Cardiac septum (tissue), 1 donor: Measurements from ENCODE around the gene ALDH1L1. TPM values are rescaled to one million over a fixed set of nuclear protein-coding genes. Genes with fewer than 3 reads are reported as not detected.

ENCODE experiments used
- DNase-seq: peaks from one replicate; pipeline ENCODE4 v3.0.0-alpha.2; 2020; ENCODE audit warnings: low spot score
- intact Hi-C: fragments of 100-400 bp; cut with DNase I; formaldehyde crosslinking; loops from one replicate; pipeline ENCODE4 v1.14.0; 2022
- total RNA-seq: library from RNA; stranded (reverse); fragmentation: NEBNext Ultra II Directional; extraction: Animal tissue kit (Norgen Biotek cat#: 25700); gene quantifications from one replicate; pipeline ENCODE4 v1.2.1, GENCODE V29; 2021
- donor health status: DM: no; HTN: no; CAD: no.

The ALDH1L1 gene
- total RNA-seq, 1 donor from 2014 or later: 26.8 TPM

GRCh38 chr3:126197854-126198584 lies 17.6 kb upstream of the ALDH1L1 start:
- intact Hi-C loops: loop anchor here (2.0 kb wide), 1 partner anchor 63 kb away; no protein-coding TSS in a partner anchor
- DNase-seq: no peak

- no peak for DNase-seq
- intact Hi-C loops: no loop called here
Measured at GRCh38 chr3:126197343-126197742, 17.0 kb upstream of the ALDH1L1 start.

DNA sequence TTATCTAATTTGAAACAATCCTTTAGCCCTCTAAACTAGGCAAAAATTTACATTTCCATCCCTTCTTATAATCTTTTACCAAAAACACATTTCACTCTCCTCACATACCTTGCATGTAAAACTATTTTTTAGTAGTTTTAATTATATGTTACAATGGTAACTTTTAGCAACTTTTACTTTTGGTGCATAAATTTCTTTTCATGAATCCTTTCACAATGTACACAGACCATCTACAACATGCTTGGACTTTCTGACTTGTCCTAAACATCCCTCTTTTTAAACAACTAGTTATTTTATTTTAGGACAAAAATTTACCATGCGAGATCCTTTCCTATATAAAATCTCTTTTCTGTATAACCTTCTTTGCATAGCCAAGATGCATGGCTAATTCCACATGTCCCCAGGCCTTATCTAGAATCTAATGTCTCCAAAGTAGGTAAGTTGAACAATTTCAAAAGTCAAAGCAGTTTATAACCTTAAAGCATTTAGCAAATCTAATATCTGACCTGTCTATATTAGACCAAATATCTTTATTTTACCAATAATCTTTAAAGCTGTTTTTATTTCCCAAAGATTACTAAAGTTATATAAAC lies 14.4 kb upstream of the ALDH1L1 start:
- intact Hi-C loops: no loop called here
- no peak for DNase-seq

GRCh38 chr3:126191246-126191645 lies 10.9 kb upstream of the ALDH1L1 start:
- intact Hi-C loops: no loop called here
- DNase-seq: no peak

GRCh38 chr3:126187920-126188319 lies 7.5 kb upstream of the ALDH1L1 start:
- DNase-seq: no peak
- intact Hi-C loops: no loop called here

- no peak for DNase-seq
- intact Hi-C loops: no loop called here
Measured at GRCh38 chr3:126186749-126187148, 6.4 kb upstream of the ALDH1L1 start.

DNA sequence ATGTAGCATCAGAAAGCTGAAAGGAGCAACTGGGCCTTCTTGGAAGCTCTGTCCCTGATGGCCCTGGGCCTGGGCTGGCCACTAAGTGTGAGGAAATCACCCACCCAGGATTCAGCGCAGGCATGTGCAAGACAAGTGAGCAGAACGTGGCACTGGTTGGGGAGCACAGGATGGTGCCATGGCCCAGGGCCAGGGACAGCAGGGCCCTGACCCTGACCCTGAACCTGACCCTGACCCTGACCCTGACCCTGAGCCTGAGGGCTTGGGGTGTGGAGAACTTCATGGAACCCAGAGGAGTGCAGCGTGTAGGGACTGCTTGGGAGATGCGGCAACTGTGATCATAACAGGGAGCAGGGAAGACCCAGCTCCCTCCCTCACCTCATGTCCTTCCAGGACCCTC lies 5.9 kb upstream of the ALDH1L1 start:
- no peak for DNase-seq
- intact Hi-C loops: no loop called here

DNA sequence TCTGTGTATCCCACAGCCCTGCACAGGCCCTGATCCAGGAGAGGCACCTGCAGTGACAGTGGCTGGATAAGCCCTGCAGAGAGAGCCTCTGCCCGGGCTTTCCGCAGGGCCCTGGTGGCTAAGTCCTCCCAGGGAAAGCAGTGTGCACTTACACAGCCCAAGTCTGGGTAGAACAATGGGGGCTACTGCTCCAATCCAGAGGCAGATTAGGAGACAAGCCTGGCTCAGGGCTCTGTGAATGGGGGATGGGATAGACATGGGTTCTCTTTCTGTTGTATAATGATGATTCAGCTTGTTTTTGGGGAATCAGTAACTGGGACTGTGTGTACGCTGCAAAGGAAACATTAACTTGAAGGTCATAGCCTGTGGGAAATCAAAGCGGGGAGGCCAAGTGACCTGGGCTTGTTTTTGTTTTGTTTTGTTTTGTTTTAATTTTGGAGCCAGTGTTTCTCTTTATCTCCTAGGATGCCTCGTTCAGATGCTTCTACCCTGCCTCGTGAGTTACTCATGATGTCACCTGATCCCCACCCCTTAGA lies 4.1 kb upstream of the ALDH1L1 start:
- no peak for DNase-seq
- intact Hi-C loops: no loop called here

DNA sequence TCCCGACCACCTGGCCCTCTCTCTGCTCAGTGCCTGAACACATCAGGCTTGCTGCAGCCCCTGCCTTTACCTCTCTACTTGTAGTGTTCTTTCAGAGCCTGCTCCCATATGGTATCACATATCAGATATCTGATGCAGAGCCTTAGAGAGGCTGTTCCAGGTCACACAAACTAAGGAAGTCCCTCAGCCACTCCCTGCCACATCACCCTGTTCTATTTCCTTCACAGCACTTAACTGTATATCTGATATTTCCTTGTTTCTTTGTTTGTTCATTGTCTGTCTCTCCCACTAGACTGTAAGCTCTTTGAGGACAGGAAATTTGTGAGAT lies 976 bp upstream of the ALDH1L1 start:
- intact Hi-C loops: no loop called here
- no peak for DNase-seq

GRCh38 chr3:126179825-126180476 lies 435 bp downstream of the ALDH1L1 start:
- intact Hi-C loops: no loop called here
- DNase-seq: no peak

DNA sequence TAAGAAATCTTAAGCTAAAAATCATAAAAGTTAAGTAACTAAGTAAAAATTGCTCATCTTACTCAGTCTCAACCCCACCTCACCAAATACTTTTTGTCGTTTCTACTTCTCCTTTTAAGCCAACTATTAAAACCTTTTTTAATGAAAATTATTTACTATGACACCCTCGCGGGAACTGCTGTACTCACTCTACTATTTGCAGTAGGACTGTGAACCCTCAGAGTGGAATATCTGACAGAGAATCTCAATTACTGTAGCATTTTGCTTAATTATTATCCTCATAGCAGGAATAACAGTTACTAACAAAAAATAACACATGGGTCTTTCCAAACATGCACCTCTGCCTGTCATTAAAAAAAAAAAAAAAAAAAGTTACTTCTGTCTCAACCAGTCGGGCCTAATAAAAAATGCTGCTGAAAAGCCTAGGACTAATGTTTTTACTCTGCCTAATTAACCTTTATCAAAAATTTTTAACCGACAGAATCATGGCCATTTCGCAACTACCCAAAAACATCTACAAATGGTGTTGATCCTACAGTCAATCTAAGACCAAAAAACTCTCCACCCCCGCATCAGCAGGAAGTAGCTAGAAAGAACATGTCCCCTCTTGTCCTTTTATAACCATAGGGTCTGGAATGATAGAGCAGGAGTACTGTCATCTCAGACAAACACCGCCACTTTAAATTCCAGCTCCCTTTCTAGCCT lies 10.2 kb downstream of the ALDH1L1 start:
- intact Hi-C loops: no loop called here
- no peak for DNase-seq

DNA sequence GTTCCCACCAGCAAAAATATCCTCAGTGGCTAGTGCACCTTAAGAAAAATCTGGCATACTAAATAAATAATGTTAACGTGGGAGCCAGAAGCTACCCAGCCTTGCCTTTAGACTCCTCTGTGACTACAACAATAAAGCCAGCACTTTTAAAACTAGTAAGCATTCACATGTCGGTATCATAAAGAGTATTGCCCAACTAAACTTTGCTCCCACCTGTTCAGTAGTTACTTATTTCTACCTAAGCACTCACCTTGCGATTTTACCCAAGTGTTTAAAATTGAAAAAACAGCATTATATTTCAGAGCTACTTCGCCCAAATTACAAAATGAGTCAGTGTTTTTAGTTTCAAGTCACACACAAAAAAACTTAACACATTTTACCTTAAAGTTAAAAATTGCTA lies 12.8 kb downstream of the ALDH1L1 start:
- intact Hi-C loops: no loop called here
- no peak for DNase-seq

GRCh38 chr3:126166009-126166408 lies 14.4 kb downstream of the ALDH1L1 start:
- intact Hi-C loops: no loop called here
- no peak for DNase-seq

DNA sequence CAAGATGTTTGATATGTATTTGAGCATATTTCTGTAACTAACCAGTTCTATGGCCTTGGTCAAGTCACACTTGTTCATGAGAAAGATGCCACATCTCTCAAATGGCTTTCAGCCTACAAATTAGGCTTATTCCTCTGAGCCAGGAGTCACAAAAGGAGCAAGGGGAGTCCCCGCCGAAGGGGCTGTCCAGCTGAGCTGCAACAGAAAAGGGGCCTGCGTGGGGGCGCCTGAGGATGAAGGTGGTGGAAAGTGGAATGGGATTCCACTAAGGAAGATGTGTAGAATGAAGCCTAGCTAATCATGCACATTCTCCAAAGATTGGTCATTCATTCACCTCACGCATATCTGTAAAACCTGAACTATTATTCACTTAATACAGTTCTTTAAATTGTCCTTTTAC lies 19.1 kb downstream of the ALDH1L1 start:
- intact Hi-C loops: no loop called here
- no peak for DNase-seq

GRCh38 chr3:126160243-126161210 lies 19.9 kb downstream of the ALDH1L1 start:
- DNase-seq: no peak
- intact Hi-C loops: no loop called here

GRCh38 chr3:126159476-126159875 lies 20.9 kb downstream of the ALDH1L1 start:
- intact Hi-C loops: no loop called here
- peak; percentile 67 for DNase-seq

DNA sequence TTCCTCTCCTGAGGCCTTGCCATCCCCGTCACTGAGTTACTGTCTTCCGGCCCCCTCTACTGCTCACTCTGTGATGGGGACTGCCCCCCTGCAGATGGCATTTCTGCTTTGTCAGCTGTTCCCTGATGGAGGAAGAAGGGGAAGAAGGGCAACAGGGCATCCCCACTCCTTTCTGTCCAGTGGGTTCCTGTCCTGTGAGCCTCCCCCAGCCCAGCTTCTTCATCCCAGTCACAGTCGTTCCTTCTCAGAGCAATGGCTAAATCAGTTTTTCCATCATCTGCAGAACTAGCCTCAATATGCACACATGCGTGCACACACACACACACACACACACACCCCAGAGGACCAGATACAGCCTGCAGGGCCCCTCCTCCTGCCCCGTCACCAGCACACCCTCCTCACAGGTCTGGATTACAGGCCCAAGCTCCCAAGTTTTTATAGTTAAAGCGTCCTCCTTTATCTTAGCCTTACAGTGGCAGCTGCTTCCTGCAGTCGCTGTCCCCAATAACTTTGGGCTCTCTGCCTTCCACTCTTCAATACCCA lies 21.4 kb downstream of the ALDH1L1 start:
- DNase-seq: no peak
- intact Hi-C loops: no loop called here

DNA sequence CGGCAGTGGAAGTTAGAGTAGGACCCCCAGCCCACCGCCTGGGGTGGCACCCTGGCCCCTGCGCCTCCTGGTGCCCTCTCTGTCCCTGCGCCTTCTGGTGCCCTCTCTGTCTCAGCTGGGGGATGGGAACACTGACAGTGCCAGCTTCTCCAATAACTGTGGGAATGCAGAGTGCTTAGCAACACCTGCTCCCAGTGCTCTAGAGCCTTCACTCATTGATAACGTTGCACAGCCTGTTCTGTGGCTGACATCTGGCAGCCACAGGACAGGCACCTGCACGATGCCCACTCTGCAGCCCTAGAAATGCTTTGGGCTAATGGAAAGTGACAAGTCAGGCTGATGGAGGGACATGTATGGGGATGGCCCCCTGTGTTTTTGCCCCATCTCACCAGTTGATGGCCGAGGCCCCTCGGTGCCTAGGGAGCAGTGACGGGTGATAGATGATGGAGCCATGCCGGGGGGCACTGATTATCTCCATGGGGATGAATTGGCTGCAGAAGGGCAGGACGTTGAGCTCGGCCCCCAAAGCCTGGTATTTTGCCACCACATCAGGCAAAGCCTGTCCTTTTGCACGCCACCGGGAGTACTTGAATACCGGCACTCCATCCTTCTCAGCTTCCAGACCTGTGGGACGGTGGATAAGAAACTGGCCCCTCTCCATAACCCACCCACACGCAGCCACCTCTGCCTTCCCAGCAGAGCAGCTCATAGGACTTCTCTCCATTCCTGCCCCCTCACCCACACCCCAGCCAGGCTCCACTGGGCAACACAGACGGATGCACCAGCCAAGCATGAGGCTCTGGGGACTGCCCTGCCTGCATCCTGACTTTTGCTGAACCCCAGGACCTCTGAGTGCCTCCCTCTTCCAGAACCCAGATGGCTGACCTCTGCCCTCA lies 22.1 kb downstream of the ALDH1L1 start:
- intact Hi-C loops: no loop called here
- no peak for DNase-seq
